Suprapubic skin (tissue), 4 donors: ENCODE measurements around the gene ANGEL1. TPM values are rescaled to one million over a fixed set of nuclear protein-coding genes. Genes with fewer than 3 reads are reported as not detected.

Source experiments
- DNase-seq, 2 donors: peaks; one replicate each; pipeline ENCODE4 v3.0.0-alpha.2; 2019; ENCODE audit warnings: low spot score in 2 of 2
- H3K27ac ChIP-seq: fragments of 200-600 bp; sonication (generic); one replicate; pipeline ENCODE4 v1.5.1; 2019
- H3K27me3 ChIP-seq: fragments of 200-600 bp; sonication (generic); one replicate; pipeline ENCODE4 v1.5.1; 2019
- H3K36me3 ChIP-seq: fragments of 200-600 bp; sonication (generic); one replicate; pipeline ENCODE4 v1.5.1; 2019
- H3K4me1 ChIP-seq: fragments of 200-600 bp; sonication (generic); one replicate; pipeline ENCODE4 v1.5.1; 2019
- H3K4me3 ChIP-seq: fragments of 200-600 bp; sonication (generic); one replicate; pipeline ENCODE4 v1.5.1; 2019; ENCODE audit warnings: mild to moderate bottlenecking
- H3K9me3 ChIP-seq: fragments of 200-600 bp; sonication (generic); one replicate; pipeline ENCODE4 v1.5.1; 2019
- EP300 ChIP-seq: sonication (generic); formaldehyde crosslinking; IDR thresholded peaks from one replicate; pipeline ENCODE4 v1.6.1; 2017; ENCODE audit warnings: antibody characterized with exemption
- POLR2A ChIP-seq, 2 donors: fragments of 450-650 bp; IDR thresholded peaks; one replicate each; pipeline ENCODE4 v1.6.1; 2017; ENCODE audit warnings: antibody characterized with exemption in 2 of 2, mild to moderate bottlenecking in 2 of 2, moderate library complexity in 2 of 2
- POLR2AphosphoS5 ChIP-seq, 3 donors: sonication (generic); formaldehyde crosslinking; IDR thresholded peaks; one replicate each; pipeline ENCODE4 v1.6.1; 2017; ENCODE audit warnings: antibody characterized with exemption in 3 of 3
- WGBS: methylation state at CpG from one replicate; pipeline ENCODE4 v1.1.5; 2018; 5-methylcytosine and 5-hydroxymethylcytosine counted together
- total RNA-seq, 4 donors: library from RNA; depleted of rRNA; stranded (reverse); fragments of >200 nt; gene quantifications; one replicate each; pipeline ENCODE4 v1.1.0, GENCODE V29; 2016
- TF ChIP-seq, protein P1 (sequence below), 2 donors: fragments of 200-600 bp in 1 of 2; fragments of 450-650 bp in 1 of 2; sonication (generic) in 1 of 2; IDR thresholded peaks; one replicate each; pipeline ENCODE4 v1.5.1; 2016 to 2019; ENCODE audit warnings: antibody characterized with exemption in 2 of 2, mild to moderate bottlenecking in 1 of 2, moderate library complexity in 1 of 2

ANGEL1 gene
- total RNA-seq, 4 donors from 2014 or later, result 17.1 to 25.8 (median 21.9) TPM

DNA sequence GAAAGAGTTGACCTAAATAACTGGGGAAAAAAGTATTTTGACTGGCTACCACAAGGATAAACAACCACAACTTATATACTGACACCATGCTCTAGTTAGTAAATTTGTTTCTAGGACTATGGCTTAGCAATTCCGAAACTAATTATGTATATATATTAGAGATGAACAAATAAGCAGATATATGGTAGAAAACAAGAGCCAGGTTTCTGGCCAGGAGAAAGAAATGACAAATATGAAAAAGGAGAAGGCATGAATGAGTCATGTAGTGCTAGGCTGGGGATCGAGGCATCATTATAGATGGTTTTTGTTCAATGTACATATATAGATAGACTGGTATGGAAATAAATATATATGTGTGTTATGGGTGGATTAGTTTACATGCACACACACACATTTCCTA lies 8.0 kb upstream of the ANGEL1 start:
- H3K27ac ChIP-seq, result no peak overlapping the region
- H3K4me1 ChIP-seq, result no peaks in the 10 kb centered on the region
- 81% methylated on average over 2 of the region's 2 CpGs for WGBS
- H3K4me3 ChIP-seq, result no peak overlapping the region
- H3K27me3 ChIP-seq, result no peaks in the 10 kb centered on the region
- no peaks in the 10 kb centered on the region for H3K36me3 ChIP-seq
- no peaks in the 10 kb centered on the region for H3K9me3 ChIP-seq
- TF ChIP-seq POLR2AphosphoS5 (IDR thresholded peaks at IDR 0.05) (no peak), EP300 (no peak), POLR2A (IDR thresholded peaks at IDR 0.05) (no peak)
- TF ChIP-seq, protein P1, sequence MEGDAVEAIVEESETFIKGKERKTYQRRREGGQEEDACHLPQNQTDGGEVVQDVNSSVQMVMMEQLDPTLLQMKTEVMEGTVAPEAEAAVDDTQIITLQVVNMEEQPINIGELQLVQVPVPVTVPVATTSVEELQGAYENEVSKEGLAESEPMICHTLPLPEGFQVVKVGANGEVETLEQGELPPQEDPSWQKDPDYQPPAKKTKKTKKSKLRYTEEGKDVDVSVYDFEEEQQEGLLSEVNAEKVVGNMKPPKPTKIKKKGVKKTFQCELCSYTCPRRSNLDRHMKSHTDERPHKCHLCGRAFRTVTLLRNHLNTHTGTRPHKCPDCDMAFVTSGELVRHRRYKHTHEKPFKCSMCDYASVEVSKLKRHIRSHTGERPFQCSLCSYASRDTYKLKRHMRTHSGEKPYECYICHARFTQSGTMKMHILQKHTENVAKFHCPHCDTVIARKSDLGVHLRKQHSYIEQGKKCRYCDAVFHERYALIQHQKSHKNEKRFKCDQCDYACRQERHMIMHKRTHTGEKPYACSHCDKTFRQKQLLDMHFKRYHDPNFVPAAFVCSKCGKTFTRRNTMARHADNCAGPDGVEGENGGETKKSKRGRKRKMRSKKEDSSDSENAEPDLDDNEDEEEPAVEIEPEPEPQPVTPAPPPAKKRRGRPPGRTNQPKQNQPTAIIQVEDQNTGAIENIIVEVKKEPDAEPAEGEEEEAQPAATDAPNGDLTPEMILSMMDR (IDR thresholded peaks at IDR 0.05), result no peak
- no peak for DNase-seq

DNA sequence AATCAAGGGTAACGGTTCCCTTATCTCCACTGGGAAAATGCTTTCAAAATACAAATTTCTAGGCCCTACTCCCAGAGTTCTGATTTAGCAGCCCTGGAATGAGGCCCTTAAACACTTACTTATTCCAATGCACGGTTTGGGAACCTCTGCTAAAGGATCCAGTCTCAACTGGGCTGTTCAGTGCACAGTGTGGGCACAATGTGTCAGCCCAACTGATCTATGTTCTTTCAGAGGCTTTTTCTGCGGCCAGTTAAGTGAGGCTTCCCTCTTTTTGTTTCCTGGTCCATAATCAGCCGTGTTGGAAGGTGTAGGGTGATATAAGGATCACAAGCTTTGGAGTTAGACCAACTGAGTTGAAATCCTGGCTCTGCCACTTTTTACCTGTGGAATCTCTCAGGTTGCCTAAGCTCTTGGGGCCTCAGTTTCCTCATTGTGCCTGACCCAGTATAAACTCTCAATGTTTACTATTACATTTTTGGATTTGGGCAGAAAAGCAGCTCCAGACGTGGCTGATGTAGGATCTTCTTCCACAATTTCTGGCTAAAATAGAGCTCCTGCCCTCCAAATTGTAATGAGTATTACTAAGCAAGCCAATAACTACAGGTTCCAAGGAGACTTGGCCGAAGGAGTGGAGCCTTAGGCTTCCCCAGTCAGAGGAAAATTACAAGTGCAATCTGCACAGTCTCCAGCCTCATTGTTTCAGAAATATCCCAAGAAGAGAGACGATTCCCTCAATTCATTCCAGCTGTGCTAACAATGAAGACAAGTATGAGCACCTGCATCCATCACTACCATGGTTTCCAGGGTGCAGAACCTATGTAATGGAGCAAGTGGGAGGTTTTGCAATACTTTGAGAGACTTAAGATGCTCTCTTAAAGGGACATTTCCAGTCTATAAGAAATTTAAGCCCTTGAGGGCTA lies 2.3 kb upstream of the ANGEL1 start:
- Histone ChIP-seq H3K27ac (no peak overlapping the region), H3K4me3 (no peak overlapping the region), H3K9me3 (no peaks in the 10 kb centered on the region), H3K36me3 (no peaks in the 10 kb centered on the region), H3K4me1 (peaks cover 16% of the 10 kb centered on the region), H3K27me3 (no peaks in the 10 kb centered on the region)
- TF ChIP-seq, protein P1 (IDR thresholded peaks at IDR 0.05), result no peak
- TF ChIP-seq POLR2A (IDR thresholded peaks at IDR 0.05), result no peak
- TF ChIP-seq EP300, result no peak
- TF ChIP-seq POLR2AphosphoS5 (IDR thresholded peaks at IDR 0.05), result no peak
- DNase-seq, result no peak
- WGBS, result 45% methylated on average over 7 of the region's 7 CpGs

DNA sequence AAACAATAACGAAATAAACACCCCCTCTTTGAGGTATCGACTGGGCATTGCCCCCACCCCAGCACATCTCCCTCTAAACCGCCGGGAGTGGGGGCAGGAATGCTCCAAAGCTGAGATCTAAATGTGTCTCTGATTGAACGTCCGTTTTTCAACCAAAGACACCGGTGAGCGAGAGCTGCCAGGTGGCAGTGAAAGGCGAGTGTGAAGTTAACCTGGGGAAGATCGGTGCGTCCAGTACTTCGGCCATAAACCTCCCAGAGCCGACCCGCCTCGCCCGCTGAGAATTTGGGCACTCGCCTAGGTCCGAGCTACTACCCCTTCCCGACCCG lies 625 bp downstream of the ANGEL1 start:
- TF ChIP-seq, protein P1 (IDR thresholded peaks at IDR 0.05), result no peak
- TF ChIP-seq EP300 (no peak), POLR2AphosphoS5 (IDR thresholded peaks at IDR 0.05) (no peak), POLR2A (IDR thresholded peaks at IDR 0.05) (no peak)
- no peaks in the 10 kb centered on the region for H3K9me3 ChIP-seq
- peaks cover 22% of the 10 kb centered on the region for H3K36me3 ChIP-seq
- 0% methylated on average over 19 of the region's 20 CpGs for WGBS
- peak overlapping the region; percentile 84 for H3K27ac ChIP-seq
- H3K4me1 ChIP-seq, result peaks cover 20% of the 10 kb centered on the region
- no peak for DNase-seq
- peak overlapping the region; percentile 71 for H3K4me3 ChIP-seq
- no peaks in the 10 kb centered on the region for H3K27me3 ChIP-seq

DNA sequence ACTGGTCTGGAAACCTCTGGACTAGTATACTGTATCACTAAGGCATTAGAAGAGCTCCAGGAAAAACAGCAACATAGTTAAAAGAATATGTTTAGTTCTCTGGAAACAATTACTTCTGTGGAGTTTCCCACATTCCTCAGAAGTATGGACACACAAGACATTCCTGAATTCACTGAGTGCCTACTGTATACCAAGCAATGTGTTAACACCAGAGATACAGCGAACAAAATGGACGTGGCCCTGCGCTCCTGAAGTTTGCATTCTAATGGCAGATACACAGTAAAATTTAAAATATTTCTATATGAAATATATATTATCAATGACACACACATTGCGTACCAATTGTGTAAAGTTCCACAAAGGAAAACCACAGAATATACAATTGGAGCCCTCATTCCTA lies 1.1 kb downstream of the ANGEL1 start:
- peaks cover 27% of the 10 kb centered on the region for H3K36me3 ChIP-seq
- peaks cover 20% of the 10 kb centered on the region for H3K4me1 ChIP-seq
- TF ChIP-seq EP300 (no peak), POLR2AphosphoS5 (IDR thresholded peaks at IDR 0.05) (no peak), POLR2A (IDR thresholded peaks at IDR 0.05) (no peak)
- TF ChIP-seq, protein P1 (IDR thresholded peaks at IDR 0.05), result no peak
- no peak for DNase-seq
- H3K9me3 ChIP-seq, result no peaks in the 10 kb centered on the region
- peak overlapping the region; percentile 84 for H3K27ac ChIP-seq
- H3K4me3 ChIP-seq, result peak overlapping the region; percentile 71
- no peaks in the 10 kb centered on the region for H3K27me3 ChIP-seq
- WGBS, result 62% methylated on average over 4 of the region's 4 CpGs

DNA sequence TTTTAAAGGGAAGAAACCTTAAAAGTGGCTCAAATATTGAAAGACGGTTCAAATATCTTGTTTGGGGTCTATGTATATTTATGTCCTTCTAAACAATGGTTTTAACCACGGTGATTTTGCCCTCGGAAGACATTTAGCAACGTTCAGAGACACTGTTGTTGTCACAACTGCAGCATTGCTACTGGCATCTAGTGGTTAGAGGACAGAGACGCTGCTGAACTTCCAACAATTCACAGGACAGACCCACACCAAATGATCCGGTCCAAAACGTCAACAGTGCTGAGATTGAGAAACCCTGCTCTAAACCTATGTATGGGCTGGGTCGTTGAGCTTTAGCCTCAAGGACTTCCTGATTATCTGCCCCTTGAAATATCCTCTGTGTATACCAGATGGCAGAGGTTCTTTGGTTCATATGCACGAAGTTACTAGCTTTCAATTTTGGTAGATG lies 1.7 kb downstream of the ANGEL1 start:
- Histone ChIP-seq H3K4me3 (peak overlapping the region; percentile 71), H3K27me3 (no peaks in the 10 kb centered on the region), H3K4me1 (peaks cover 20% of the 10 kb centered on the region), H3K9me3 (no peaks in the 10 kb centered on the region), H3K27ac (peak overlapping the region; percentile 25), H3K36me3 (peaks cover 33% of the 10 kb centered on the region)
- no peak for DNase-seq
- WGBS, result under 1% methylated on average over 9 of the region's 9 CpGs
- TF ChIP-seq POLR2A (IDR thresholded peaks at IDR 0.05), result no peak
- TF ChIP-seq, protein P1 (IDR thresholded peaks at IDR 0.05), result peak in 1 of 2 donors; percentile 30
- no peak for TF ChIP-seq EP300
